ENCODE results near the gene CASP2. TPM values are rescaled to one million over a fixed set of nuclear protein-coding genes. Genes with fewer than 3 reads are reported as not detected.

CASP2 gene
- total and polyA plus RNA-seq, 2 of the 8 experiments (the other 6 are each of a cell fraction or from before 2014, with no cell fraction given) = 23.7 to 35.3 TPM

DNA sequence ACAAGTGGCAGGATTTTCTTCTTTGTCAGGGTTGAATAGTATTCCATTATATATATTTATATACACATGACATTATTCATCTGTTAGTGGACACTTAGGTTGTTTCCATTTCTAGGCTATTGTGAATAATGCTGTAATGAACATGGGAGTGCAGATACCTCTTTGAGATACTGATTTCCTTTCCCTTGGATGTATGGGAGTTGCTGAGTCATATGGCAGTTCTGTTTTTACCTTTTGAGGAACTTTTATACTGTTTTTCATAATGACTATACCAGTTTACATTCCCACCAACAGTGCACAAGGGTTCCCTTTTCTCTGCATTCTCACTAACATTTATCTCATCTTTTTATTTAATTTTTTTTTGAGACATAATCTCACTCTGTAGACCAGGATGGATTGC lies 26.0 kb downstream of the CASP2 start (continued):
- TF ChIP-seq, protein P1, sequence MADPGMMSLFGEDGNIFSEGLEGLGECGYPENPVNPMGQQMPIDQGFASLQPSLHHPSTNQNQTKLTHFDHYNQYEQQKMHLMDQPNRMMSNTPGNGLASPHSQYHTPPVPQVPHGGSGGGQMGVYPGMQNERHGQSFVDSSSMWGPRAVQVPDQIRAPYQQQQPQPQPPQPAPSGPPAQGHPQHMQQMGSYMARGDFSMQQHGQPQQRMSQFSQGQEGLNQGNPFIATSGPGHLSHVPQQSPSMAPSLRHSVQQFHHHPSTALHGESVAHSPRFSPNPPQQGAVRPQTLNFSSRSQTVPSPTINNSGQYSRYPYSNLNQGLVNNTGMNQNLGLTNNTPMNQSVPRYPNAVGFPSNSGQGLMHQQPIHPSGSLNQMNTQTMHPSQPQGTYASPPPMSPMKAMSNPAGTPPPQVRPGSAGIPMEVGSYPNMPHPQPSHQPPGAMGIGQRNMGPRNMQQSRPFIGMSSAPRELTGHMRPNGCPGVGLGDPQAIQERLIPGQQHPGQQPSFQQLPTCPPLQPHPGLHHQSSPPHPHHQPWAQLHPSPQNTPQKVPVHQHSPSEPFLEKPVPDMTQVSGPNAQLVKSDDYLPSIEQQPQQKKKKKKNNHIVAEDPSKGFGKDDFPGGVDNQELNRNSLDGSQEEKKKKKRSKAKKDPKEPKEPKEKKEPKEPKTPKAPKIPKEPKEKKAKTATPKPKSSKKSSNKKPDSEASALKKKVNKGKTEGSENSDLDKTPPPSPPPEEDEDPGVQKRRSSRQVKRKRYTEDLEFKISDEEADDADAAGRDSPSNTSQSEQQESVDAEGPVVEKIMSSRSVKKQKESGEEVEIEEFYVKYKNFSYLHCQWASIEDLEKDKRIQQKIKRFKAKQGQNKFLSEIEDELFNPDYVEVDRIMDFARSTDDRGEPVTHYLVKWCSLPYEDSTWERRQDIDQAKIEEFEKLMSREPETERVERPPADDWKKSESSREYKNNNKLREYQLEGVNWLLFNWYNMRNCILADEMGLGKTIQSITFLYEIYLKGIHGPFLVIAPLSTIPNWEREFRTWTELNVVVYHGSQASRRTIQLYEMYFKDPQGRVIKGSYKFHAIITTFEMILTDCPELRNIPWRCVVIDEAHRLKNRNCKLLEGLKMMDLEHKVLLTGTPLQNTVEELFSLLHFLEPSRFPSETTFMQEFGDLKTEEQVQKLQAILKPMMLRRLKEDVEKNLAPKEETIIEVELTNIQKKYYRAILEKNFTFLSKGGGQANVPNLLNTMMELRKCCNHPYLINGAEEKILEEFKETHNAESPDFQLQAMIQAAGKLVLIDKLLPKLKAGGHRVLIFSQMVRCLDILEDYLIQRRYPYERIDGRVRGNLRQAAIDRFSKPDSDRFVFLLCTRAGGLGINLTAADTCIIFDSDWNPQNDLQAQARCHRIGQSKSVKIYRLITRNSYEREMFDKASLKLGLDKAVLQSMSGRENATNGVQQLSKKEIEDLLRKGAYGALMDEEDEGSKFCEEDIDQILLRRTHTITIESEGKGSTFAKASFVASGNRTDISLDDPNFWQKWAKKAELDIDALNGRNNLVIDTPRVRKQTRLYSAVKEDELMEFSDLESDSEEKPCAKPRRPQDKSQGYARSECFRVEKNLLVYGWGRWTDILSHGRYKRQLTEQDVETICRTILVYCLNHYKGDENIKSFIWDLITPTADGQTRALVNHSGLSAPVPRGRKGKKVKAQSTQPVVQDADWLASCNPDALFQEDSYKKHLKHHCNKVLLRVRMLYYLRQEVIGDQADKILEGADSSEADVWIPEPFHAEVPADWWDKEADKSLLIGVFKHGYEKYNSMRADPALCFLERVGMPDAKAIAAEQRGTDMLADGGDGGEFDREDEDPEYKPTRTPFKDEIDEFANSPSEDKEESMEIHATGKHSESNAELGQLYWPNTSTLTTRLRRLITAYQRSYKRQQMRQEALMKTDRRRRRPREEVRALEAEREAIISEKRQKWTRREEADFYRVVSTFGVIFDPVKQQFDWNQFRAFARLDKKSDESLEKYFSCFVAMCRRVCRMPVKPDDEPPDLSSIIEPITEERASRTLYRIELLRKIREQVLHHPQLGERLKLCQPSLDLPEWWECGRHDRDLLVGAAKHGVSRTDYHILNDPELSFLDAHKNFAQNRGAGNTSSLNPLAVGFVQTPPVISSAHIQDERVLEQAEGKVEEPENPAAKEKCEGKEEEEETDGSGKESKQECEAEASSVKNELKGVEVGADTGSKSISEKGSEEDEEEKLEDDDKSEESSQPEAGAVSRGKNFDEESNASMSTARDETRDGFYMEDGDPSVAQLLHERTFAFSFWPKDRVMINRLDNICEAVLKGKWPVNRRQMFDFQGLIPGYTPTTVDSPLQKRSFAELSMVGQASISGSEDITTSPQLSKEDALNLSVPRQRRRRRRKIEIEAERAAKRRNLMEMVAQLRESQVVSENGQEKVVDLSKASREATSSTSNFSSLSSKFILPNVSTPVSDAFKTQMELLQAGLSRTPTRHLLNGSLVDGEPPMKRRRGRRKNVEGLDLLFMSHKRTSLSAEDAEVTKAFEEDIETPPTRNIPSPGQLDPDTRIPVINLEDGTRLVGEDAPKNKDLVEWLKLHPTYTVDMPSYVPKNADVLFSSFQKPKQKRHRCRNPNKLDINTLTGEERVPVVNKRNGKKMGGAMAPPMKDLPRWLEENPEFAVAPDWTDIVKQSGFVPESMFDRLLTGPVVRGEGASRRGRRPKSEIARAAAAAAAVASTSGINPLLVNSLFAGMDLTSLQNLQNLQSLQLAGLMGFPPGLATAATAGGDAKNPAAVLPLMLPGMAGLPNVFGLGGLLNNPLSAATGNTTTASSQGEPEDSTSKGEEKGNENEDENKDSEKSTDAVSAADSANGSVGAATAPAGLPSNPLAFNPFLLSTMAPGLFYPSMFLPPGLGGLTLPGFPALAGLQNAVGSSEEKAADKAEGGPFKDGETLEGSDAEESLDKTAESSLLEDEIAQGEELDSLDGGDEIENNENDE (IDR thresholded peaks at IDR 0.05; ENCODE audit: insufficient replicate concordance, low read length) = no peak
- no peak for TF ChIP-seq SP4 (IDR thresholded peaks at IDR 0.05; ENCODE audit: low read length)
- TF ChIP-seq RXRA (IDR thresholded peaks at IDR 0.05; ENCODE audit: insufficient read depth, low read depth, low read length) = no peak
- no peak for TF ChIP-seq CEBPB (IDR thresholded peaks at IDR 0.05; ENCODE audit: low read depth, low read length)
- no peak for TF ChIP-seq RFX5 (IDR thresholded peaks at IDR 0.05; ENCODE audit: borderline replicate concordance, low read depth, low read length)
- no peak for TF ChIP-seq HDAC2 (IDR thresholded peaks at IDR 0.05; ENCODE audit: borderline replicate concordance in 1 of 2, low read depth in 2 of 2, low read length in 2 of 2)
- TF ChIP-seq RBBP5 (IDR thresholded peaks at IDR 0.05; ENCODE audit: borderline replicate concordance, low read depth, low read length) = no peak
- no peak for TF ChIP-seq JUND (IDR thresholded peaks at IDR 0.05; ENCODE audit: low read length)
- no peak for TF ChIP-seq CTBP2 (IDR thresholded peaks at IDR 0.05; ENCODE audit: borderline replicate concordance, insufficient read depth, insufficient read length, low read length)

All from H1 (cell line).